DND-41 (cell line): Measurements from ENCODE around the gene DCTD.

Source experiments
- EZH2 ChIP-seq: IDR thresholded peaks from 3 replicates; pipeline ENCODE4 v1.6.1; 2012; ENCODE audit warnings: borderline replicate concordance, low read depth, mild to moderate bottlenecking, moderate library complexity, low read length, inconsistent platforms; ENCODE audit not compliant: severe bottlenecking
- TF ChIP-seq, protein P1 (sequence below): IDR thresholded peaks from 2 replicates; pipeline ENCODE4 v1.5.1; 2012; ENCODE audit warnings: borderline replicate concordance, low read length, moderate library complexity, mild to moderate bottlenecking; ENCODE audit not compliant: poor library complexity, severe bottlenecking; ENCODE audit errors: extremely low read depth

DNA sequence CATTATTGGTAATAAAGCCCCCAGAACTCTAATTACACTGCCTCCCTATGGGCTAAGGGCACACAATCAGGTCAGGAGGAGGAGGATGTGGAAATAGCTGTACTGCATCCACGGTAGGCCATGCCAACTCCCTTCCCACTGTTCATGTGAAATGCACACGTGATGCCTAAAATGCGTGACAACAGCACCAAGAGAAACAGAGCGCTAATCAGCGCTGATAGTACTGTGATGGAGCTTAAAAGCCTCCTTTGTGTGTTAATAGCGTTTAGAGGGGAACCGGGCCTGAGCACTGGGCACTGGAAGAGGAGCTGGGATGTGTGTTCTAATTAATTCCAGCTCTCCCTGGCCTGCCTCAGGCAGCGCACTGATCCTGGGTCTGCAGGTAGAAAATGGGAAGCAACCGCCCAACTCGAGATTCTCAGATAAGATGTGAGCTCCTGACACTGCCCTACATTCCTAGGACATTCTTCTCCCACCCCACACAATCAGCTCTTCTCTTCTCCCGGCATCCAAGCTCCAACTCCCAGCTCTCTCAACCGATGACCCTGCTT lies 12.9 kb downstream of the DCTD start:
- TF ChIP-seq, protein P1, sequence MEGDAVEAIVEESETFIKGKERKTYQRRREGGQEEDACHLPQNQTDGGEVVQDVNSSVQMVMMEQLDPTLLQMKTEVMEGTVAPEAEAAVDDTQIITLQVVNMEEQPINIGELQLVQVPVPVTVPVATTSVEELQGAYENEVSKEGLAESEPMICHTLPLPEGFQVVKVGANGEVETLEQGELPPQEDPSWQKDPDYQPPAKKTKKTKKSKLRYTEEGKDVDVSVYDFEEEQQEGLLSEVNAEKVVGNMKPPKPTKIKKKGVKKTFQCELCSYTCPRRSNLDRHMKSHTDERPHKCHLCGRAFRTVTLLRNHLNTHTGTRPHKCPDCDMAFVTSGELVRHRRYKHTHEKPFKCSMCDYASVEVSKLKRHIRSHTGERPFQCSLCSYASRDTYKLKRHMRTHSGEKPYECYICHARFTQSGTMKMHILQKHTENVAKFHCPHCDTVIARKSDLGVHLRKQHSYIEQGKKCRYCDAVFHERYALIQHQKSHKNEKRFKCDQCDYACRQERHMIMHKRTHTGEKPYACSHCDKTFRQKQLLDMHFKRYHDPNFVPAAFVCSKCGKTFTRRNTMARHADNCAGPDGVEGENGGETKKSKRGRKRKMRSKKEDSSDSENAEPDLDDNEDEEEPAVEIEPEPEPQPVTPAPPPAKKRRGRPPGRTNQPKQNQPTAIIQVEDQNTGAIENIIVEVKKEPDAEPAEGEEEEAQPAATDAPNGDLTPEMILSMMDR: no peak
- TF ChIP-seq EZH2: no peak
